8988T (cell line): ENCODE results near the gene BTG3.

Source experiments
- DNase-seq: peaks from one replicate; pipeline ENCODE4 v3.0.0; 2011

BTG3 gene

DNA sequence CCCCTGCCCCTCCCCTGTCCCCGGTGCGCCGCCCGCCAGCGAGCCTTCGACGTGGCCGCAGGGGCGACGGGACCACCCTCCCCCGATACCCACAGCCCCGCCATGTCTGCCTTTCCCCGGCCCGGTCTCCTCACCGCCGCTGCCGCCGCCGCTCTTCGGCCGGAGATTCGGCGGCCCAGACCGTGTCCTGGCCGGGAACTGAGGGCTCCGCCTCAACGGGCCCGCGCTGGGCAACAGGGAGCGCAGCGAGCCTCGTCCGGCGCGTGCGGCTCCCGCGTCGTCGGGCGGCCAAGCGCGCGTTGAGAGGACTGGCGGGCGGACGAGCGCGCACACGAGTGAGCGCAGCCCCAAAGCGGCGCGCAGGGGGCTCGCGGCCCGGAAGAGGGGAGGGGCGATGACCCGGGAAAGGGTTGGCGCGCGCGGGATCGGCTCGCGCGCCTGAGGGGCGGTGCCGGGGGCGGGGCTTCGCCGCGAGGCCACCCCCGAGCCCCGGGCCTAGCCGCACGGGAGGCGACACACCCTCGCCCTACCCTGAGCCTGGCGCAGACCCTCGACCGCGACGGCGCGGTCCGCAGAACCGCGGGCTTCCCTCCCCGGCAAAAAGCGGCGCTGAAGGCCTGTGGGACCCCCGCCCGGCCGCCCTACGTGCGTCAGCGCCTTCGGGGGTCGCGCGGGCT is at the start of gene BTG3:
Gene BTG3 (minus strand): TSS at position 337 of the 677 bp plus-strand sequence. CDS start 3,757 bp downstream, outside the sequence.
- DNase-seq, result peak; percentile 73

- DNase-seq, result no peak
Measured at GRCh38 chr21:17660862-17661261, 48.2 kb upstream of the BTG3 start.

- no peak for DNase-seq
Measured at GRCh38 chr21:17660452-17660851, 47.8 kb upstream of the BTG3 start.

DNA sequence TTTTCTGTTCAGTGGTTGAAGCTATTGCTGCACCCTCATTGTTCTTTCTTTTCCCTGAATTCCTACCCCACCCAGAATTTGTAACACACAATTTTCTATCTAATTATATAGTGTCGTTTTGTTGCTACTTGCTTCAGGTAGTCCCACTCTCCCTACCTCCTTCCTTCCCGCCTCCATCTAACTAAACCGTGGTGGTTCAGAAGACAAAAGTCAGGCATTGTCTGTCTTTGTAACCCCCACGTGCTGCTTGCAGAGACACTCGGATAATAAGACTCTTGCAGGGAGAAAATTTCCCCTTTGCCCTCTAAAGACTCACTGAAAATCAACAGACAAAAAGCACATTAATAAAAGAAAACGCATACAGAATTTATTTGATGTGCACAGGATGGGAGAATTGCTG is 46.2 kb upstream of the BTG3 start:
- no peak for DNase-seq

DNA sequence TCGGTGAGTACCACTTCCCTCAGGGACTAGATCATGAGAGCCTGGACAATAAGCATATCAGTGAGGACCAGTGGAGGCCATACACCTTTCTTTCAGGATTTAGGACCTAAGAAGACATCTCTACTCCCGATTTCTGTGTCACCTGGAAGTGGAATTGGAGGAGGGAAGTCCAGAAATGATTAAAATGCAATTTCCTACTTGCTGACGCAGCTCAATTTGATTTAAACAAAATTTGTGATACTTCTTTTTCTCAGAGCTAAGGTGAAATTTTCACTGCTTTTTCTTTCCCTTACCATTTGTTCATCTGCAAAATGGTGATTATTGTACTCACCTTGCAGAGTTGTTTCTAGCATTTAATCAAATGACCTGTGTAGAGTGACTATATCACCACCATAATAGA is 38.8 kb upstream of the BTG3 start:
- no peak for DNase-seq

- no peak for DNase-seq
Measured at GRCh38 chr21:17650292-17650691, 37.6 kb upstream of the BTG3 start.

GRCh38 chr21:17646790-17647189 is 34.1 kb upstream of the BTG3 start:
- no peak for DNase-seq

GRCh38 chr21:17644186-17644585 is 31.5 kb upstream of the BTG3 start:
- DNase-seq, result no peak

- DNase-seq, result no peak
Measured at GRCh38 chr21:17640821-17641220, 28.1 kb upstream of the BTG3 start.

DNA sequence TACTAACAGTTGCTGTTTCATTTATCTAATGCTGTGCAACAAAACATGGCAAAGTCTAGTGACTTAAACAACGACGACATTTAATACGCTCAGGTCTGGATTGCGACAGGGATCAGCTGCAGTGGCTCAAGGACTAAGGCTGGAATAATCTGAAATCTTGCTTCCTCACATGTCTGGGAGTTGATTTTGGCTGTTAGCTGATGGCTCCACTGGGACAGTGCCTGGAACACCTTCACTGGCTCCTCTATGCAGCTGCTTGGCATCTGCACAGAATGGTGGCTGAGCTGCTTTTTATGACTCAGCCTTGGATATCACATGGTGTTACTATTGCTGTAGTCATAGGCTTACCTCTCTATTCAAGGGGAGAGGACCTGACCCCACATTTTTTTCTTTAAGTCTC is 24.0 kb upstream of the BTG3 start:
- no peak for DNase-seq

DNA sequence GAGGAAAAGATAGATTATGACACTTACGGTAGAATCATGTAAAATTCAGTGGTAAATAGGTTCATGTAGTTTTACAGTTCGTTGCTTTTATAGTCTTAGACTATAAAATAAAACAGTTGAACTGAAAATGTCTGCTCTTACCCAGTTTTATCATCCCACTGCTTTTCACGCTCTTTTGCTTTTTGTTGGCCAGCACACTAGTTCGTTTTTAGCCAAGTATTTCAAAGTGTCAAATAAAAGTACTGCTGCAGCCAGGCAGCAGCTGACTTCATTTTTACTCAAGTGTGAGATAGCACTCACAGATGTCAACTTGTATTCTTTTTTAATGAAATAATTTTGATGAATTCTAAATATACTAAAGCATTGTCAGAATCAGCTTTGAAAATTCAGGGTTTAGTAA is 18.5 kb upstream of the BTG3 start:
- no peak for DNase-seq

- DNase-seq, result no peak
Measured at GRCh38 chr21:17622018-17622417, 9.3 kb upstream of the BTG3 start.

DNA sequence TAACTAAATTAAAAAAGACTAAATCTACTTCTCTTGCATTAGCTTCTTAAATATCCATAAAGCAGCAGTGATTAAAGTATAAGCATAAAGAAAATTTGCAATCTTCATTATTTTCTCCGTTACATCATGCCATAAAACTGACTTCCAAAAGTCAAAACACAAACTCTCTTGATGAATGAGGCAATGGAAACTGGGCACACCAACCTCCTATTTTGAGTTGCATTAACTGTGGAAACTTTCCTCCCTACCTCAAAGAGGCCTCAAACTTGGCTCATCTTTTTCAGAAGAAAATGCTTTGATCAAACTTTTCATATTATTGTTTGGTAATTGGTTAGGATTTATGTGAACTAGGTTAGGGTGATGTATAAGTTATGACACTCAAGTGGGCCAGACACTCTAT is 4.1 kb upstream of the BTG3 start:
- no peak for DNase-seq

GRCh38 chr21:17613242-17613676 is 558 bp upstream of the BTG3 start:
- DNase-seq, result no peak

DNA sequence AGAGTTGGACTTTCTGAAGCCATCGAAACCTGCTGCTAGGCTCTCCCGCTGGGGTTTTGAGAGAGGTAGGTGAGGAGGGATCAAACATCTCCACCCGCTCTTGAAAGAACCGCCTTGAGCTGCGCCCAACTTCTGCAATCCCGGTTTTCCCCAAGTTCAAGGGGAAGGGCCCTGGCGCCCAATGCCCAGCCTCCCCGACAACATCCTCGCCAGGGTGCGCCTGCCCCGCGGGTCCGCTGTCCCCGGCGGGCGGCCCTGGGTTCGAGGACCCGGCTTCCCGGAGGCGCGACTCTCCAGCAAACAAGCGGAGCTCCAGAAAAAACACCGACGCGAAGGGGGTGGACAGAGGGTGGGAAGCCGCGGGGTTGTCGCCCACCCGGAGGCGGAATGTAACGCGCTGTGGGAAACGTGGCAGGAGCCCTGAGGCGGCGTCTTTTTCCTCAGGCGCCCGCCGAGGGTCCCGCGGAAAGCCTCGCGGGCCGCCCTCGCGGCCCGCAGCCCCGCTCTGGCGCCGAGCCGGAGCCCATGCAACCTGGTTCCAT is 607 bp downstream of the BTG3 start:
- peak; percentile 13 for DNase-seq

- DNase-seq, result peak; percentile 38
Measured at GRCh38 chr21:17611414-17612022, 1.2 kb downstream of the BTG3 start.

DNA sequence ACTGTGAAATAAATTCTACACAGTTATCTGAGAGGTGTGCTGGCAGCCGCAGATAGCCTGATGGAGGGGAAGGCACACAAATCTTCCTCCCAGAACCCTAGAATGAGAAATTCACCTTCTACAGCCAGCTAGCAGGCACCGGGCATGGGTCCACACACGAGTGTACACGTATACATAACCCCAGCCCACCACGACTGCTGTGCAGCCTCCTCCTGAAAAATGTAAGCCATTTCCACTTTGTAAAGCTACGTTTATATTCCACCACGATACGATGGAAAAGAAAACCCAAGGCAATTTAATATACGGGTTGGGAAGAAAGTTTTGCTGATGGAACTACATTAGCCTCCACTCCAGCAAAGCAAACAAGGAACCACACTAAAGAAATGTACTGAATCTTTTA is 1.8 kb downstream of the BTG3 start:
- DNase-seq, result no peak

DNA sequence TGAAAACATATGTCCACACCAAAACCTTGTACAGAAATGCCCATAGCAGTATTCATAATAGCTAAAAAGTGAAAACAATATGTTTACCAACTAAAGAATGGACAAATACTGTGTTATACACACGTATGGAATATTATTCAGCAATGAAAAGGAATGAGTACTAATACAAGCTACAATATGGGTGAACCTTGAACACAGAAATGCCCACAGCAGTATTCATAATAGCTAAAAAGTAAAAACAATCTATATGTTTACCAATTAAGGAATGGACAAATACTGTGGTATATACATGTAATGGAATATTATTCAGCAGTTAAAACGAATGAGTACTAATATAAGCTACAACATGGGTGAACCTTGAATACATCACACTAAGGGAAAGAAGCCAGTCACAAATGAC is 3.0 kb downstream of the BTG3 start:
- DNase-seq, result no peak

DNA sequence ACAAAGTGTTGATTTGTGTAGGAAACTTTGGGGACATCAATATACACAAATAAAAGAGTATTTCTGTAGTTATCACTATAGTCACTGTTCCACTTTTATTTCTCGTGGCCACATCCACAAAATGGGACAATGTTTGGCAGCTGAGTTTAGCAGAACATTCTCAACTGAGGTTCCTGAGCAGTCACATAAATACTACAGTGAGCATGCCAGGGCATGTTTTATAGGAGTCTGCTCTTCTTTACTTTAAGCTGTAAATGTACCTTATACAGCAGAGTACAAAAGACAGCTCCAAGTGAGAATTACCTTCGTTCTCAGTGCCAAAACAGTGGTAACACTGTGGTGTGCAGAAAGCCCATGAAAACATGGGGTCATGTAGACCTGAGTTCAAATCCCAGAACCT is 5.0 kb downstream of the BTG3 start:
- DNase-seq, result no peak

GRCh38 chr21:17602874-17603273 is 9.8 kb downstream of the BTG3 start:
- no peak for DNase-seq

DNA sequence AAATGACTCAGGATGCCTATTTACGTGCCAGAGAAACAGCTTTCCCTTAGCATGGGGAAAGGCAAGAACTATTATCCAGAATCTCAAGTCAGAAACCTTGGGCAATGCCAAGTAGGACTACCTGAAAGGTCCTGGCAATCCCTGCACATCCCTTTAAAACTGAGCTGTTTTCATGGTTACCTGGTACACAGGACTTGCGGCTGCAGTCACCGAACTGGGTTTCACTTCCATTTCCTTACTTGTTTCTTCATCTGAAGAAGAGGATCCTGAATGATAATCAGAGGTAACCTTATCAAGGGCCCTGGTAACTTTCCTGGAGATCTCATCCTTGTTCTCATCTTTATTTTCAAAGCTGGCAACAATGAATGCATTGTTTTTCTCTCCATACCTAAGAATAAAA is 14.3 kb downstream of the BTG3 start:
- DNase-seq, result no peak

- DNase-seq, result no peak
Measured at GRCh38 chr21:17597680-17598079, 15.0 kb downstream of the BTG3 start.

GRCh38 chr21:17590430-17590829 is 22.3 kb downstream of the BTG3 start:
- no peak for DNase-seq

GRCh38 chr21:17585875-17586450 is 26.7 kb downstream of the BTG3 start:
- DNase-seq, result peak; percentile 31
